T1000 (cell line): ENCODE data around the gene ANP32E.
A peak's percentile ranks its signal among the peaks of the same experiment; 100 is the strongest.

ENCODE experiments used
- DNase-seq: peaks from one replicate; lab custom pipeline; 2025; ENCODE audit warnings: mixed read lengths; lab: John Stamatoyannopoulos, UW

The ANP32E gene

GRCh38 chr1:150235852-150236613 is at the start of gene ANP32E:
Gene ANP32E (minus strand): TSS chr1:150236112. CDS start chr1:150235786, 326 bp downstream.
- DNase-seq = peak; percentile 94

- no peak for DNase-seq
Observed at GRCh38 chr1:150283260-150283659, 47.3 kb upstream of the ANP32E start.

GRCh38 chr1:150282558-150282958 is 46.6 kb upstream of the ANP32E start:
- no peak for DNase-seq

- peak; percentile 96 for DNase-seq
Observed at GRCh38 chr1:150281758-150282557, 46.0 kb upstream of the ANP32E start, which contains the start of gene CIART. Gene CIART (plus strand): TSS chr1:150282554. CDS start chr1:150283268, 714 bp downstream.

GRCh38 chr1:150281221-150281757 is 45.4 kb upstream of the ANP32E start:
- DNase-seq = peak; percentile 43

GRCh38 chr1:150280138-150280707 is 44.3 kb upstream of the ANP32E start:
- no peak for DNase-seq

GRCh38 chr1:150273311-150273710 is 37.4 kb upstream of the ANP32E start:
- DNase-seq = no peak

- no peak for DNase-seq
Observed at GRCh38 chr1:150271291-150271959, 35.5 kb upstream of the ANP32E start.

GRCh38 chr1:150269451-150269850 is 33.5 kb upstream of the ANP32E start:
- no peak for DNase-seq

- peak; percentile 93 for DNase-seq
Observed at GRCh38 chr1:150268705-150269403, 32.9 kb upstream of the ANP32E start, which contains the start of gene APH1A. Gene APH1A (minus strand): TSS chr1:150269016. CDS start chr1:150268810, 206 bp downstream.

- DNase-seq = no peak
Observed at GRCh38 chr1:150268340-150268704, 32.4 kb upstream of the ANP32E start.

GRCh38 chr1:150267896-150268295 is 32.0 kb upstream of the ANP32E start:
- DNase-seq = no peak

- DNase-seq = no peak
Observed at GRCh38 chr1:150263549-150263948, 27.6 kb upstream of the ANP32E start.

GRCh38 chr1:150262388-150263320 is 26.7 kb upstream of the ANP32E start:
- DNase-seq = no peak

- DNase-seq = no peak
Observed at GRCh38 chr1:150261367-150261766, 25.5 kb upstream of the ANP32E start.

- no peak for DNase-seq
Observed at GRCh38 chr1:150259758-150260669, 24.1 kb upstream of the ANP32E start.

GRCh38 chr1:150259217-150259616 is 23.3 kb upstream of the ANP32E start:
- no peak for DNase-seq

- no peak for DNase-seq
Observed at GRCh38 chr1:150257624-150258585, 22.0 kb upstream of the ANP32E start, which contains the start of gene CA14. Gene CA14 (plus strand): TSS chr1:150257774. CDS start chr1:150258129, 355 bp downstream.
